Ovary (tissue), 3 donors: Measurements from ENCODE around the gene ANKRD44.

Experiments used
- CTCF ChIP-seq, 3 donors: fragments of 450-650 bp in 2 of 3; fragments of 200-600 bp in 1 of 3; IDR thresholded peaks; one replicate each; pipeline versions ENCODE4 v1.5.1 to v1.8.0; 2016 to 2022; ENCODE audit warnings: antibody characterized with exemption in 3 of 3, mild to moderate bottlenecking in 1 of 3
- POLR2A ChIP-seq: fragments of 450-650 bp; IDR thresholded peaks from one replicate; pipeline ENCODE4 v1.6.1; 2017; ENCODE audit warnings: antibody characterized with exemption, mild to moderate bottlenecking, moderate library complexity
- donor health status: DM: no; HTN: no; CAD: no.

DNA sequence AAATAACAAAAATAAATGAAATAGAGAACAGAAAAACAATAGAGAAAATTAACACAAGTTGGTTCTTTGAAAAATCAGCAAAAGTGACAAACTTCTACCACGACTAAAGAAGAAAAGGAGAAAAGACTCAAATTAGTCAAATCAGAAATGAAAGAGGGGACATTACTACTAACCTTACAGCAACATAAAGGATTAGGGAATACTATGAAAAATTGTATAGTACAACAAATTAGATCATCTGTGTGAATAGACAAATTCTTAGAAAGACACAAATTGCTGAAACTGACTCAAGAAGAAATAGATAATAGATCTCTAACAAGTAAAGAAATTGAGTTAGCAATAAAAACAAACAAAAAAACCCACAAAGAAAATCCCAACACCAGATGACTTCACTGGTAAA is 335.6 kb downstream of the ANKRD44 start:
- no peak for TF ChIP-seq CTCF (IDR thresholded peaks at IDR 0.05)
- no peak for TF ChIP-seq POLR2A
